Neural cell (in vitro differentiated cells): ENCODE measurements around the gene PPP4R3A. TPM values are rescaled to one million over a fixed set of nuclear protein-coding genes. Genes with fewer than 3 reads are reported as not detected.

Experiments
- H2AFZ ChIP-seq: fragments of 200-600, 300-800 bp; sonication (generic), shearing (Covaris generic); 2 replicates; pipeline ENCODE4 v1.6.0; 2014; ENCODE audit warnings: low read depth, mild to moderate bottlenecking, antibody characterized with exemption, low read length, moderate library complexity
- H3F3A ChIP-seq: fragments of 200-600 bp; shearing (Covaris generic); 2 replicates; pipeline ENCODE4 v1.6.1; 2016; ENCODE audit warnings: mild to moderate bottlenecking, moderate library complexity, mixed read lengths, antibody characterized with exemption, low read length; ENCODE audit not compliant: insufficient read depth, poor library complexity, severe bottlenecking
- H3K27ac ChIP-seq: fragments of 200-600, 300-800 bp; sonication (generic), shearing (Covaris generic); 2 replicates; pipeline ENCODE4 v1.5.1; 2014; ENCODE audit warnings: mild to moderate bottlenecking, low read length, moderate library complexity
- H3K27me3 ChIP-seq: fragments of 300-800, 200-600 bp; sonication (generic), shearing (Covaris generic); 2 replicates; pipeline ENCODE4 v1.6.0; 2014; ENCODE audit warnings: mild to moderate bottlenecking, low read depth, low read length, moderate library complexity; ENCODE audit not compliant: insufficient read depth
- H3K36me3 ChIP-seq: fragments of 300-800, 200-600 bp; sonication (generic), shearing (Covaris generic); 2 replicates; pipeline ENCODE4 v1.5.1; 2014; ENCODE audit warnings: mild to moderate bottlenecking, antibody characterized with exemption, low read length, moderate library complexity; ENCODE audit not compliant: insufficient read depth
- H3K4me2 ChIP-seq: fragments of 300-800, 200-600 bp; sonication (generic), shearing (Covaris generic); 2 replicates; pipeline ENCODE4 v1.6.0; 2014; ENCODE audit warnings: mild to moderate bottlenecking, low read length
- H3K4me3 ChIP-seq: fragments of 300-800, 200-600 bp; sonication (generic), shearing (Covaris generic); 2 replicates; pipeline ENCODE4 v1.5.1; 2014; ENCODE audit warnings: mild to moderate bottlenecking, low read length, moderate library complexity
- H3K79me2 ChIP-seq: fragments of 200-600 bp; shearing (Covaris generic); replicated peaks from 2 replicates; pipeline ENCODE4 v1.6.0; 2014; ENCODE audit warnings: mild to moderate bottlenecking, low read length, moderate library complexity; ENCODE audit not compliant: insufficient read depth
- H3K9ac ChIP-seq: fragments of 300-800, 200-600 bp; sonication (generic), shearing (Covaris generic); 2 replicates; pipeline ENCODE4 v1.6.1; 2016; ENCODE audit warnings: mild to moderate bottlenecking, low read length, mixed read lengths
- H3K9me2 ChIP-seq: fragments of 200-600 bp; shearing (Covaris generic); 2 replicates; pipeline ENCODE4 v1.6.1; 2016; ENCODE audit warnings: mild to moderate bottlenecking, low read length, mixed read lengths; ENCODE audit not compliant: insufficient read depth
- H3K9me3 ChIP-seq: fragments of 200-600, 300-800 bp; sonication (generic), shearing (Covaris generic); 2 replicates; pipeline ENCODE4 v1.6.1; 2016; ENCODE audit warnings: mild to moderate bottlenecking, mixed run types, low read length, moderate library complexity, mixed read lengths
- H4K20me1 ChIP-seq: fragments of 200-600 bp; shearing (Covaris generic); 2 replicates; pipeline ENCODE4 v1.6.1; 2016; ENCODE audit warnings: mild to moderate bottlenecking, mixed run types; ENCODE audit not compliant: insufficient read depth
- EP300 ChIP-seq: fragments of 450-650 bp; conservative IDR thresholded peaks from 2 replicates; pipeline ENCODE4 v1.6.1; 2014; ENCODE audit warnings: antibody characterized with exemption, mild to moderate bottlenecking, moderate library complexity; ENCODE audit not compliant: poor library complexity, severe bottlenecking
- EZH2 ChIP-seq: fragments of 200-600, 300-800 bp; shearing (Covaris generic), sonication (generic); IDR thresholded peaks from 2 replicates; pipeline ENCODE4 v1.6.1; 2014; ENCODE audit warnings: antibody characterized with exemption, low read length, borderline replicate concordance, mild to moderate bottlenecking; ENCODE audit not compliant: insufficient read depth, poor library complexity, severe bottlenecking
- POLR2AphosphoS5 ChIP-seq: IDR thresholded peaks from 2 replicates; pipeline ENCODE4 v1.6.1; 2012
- SMC3 ChIP-seq: fragments of 450-650 bp; conservative IDR thresholded peaks from 2 replicates; pipeline ENCODE4 v1.6.1; 2014; ENCODE audit warnings: antibody characterized with exemption, mild to moderate bottlenecking, moderate library complexity; ENCODE audit not compliant: poor library complexity
- polyA plus RNA-seq: library from polyadenylated mRNA; depleted of rRNA; stranded (reverse); fragments of >200 nt; gene quantifications from 2 replicates; pipeline ENCODE4 v1.2.3, GENCODE V29; 2014
- TF ChIP-seq, protein P1 (sequence below): IDR thresholded peaks from 2 replicates; pipeline ENCODE4 v1.6.1; 2012; ENCODE audit warnings: borderline replicate concordance
- TF ChIP-seq, protein P2 (sequence below): fragments of 450-650 bp; IDR thresholded peaks from 2 replicates; pipeline ENCODE4 v1.5.1; 2014; ENCODE audit warnings: antibody characterized with exemption, mild to moderate bottlenecking, moderate library complexity; ENCODE audit not compliant: poor library complexity, severe bottlenecking

The PPP4R3A gene
- polyA plus RNA-seq, 1 donor from 2014 or later, result 99.4 TPM

DNA sequence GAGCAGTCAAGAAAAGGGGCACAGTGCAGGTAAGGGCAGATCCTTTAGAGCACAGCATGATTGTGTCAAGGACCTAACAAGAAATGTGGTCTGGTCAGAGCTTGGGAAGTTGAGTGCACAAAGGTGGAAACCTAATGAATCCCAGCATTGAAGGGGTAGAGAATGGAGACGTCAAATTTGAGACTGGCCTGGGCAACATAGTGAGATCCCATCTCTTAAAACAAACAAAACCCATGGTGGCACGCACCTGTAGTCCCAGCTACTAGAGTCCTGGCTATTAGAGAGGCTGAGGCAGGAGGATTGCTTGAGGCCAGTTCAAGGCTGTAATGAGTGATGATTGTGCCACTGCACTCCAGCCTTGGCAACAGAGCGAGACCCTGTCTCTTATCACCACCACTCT is 55.5 kb downstream of the PPP4R3A start:
- Histone ChIP-seq H3K4me3 (no peak overlapping the region), H3K9ac (no peak overlapping the region), H3K9me3 (no peaks in the 10 kb centered on the region), H3K27me3 (no peaks in the 10 kb centered on the region), H2AFZ (no peak overlapping the region), H3K79me2 (no peaks in the 10 kb centered on the region), H3K4me2 (no peak overlapping the region), H3F3A (no peaks in the 10 kb centered on the region), H4K20me1 (no peaks in the 10 kb centered on the region), H3K27ac (no peak overlapping the region), H3K36me3 (no peaks in the 10 kb centered on the region), H3K9me2 (no peaks in the 10 kb centered on the region)
- TF ChIP-seq, protein P1, sequence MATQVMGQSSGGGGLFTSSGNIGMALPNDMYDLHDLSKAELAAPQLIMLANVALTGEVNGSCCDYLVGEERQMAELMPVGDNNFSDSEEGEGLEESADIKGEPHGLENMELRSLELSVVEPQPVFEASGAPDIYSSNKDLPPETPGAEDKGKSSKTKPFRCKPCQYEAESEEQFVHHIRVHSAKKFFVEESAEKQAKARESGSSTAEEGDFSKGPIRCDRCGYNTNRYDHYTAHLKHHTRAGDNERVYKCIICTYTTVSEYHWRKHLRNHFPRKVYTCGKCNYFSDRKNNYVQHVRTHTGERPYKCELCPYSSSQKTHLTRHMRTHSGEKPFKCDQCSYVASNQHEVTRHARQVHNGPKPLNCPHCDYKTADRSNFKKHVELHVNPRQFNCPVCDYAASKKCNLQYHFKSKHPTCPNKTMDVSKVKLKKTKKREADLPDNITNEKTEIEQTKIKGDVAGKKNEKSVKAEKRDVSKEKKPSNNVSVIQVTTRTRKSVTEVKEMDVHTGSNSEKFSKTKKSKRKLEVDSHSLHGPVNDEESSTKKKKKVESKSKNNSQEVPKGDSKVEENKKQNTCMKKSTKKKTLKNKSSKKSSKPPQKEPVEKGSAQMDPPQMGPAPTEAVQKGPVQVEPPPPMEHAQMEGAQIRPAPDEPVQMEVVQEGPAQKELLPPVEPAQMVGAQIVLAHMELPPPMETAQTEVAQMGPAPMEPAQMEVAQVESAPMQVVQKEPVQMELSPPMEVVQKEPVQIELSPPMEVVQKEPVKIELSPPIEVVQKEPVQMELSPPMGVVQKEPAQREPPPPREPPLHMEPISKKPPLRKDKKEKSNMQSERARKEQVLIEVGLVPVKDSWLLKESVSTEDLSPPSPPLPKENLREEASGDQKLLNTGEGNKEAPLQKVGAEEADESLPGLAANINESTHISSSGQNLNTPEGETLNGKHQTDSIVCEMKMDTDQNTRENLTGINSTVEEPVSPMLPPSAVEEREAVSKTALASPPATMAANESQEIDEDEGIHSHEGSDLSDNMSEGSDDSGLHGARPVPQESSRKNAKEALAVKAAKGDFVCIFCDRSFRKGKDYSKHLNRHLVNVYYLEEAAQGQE, result no peak
- no peak for TF ChIP-seq EZH2
- no peak for TF ChIP-seq SMC3
- no peak for TF ChIP-seq POLR2AphosphoS5
- TF ChIP-seq, protein P2, sequence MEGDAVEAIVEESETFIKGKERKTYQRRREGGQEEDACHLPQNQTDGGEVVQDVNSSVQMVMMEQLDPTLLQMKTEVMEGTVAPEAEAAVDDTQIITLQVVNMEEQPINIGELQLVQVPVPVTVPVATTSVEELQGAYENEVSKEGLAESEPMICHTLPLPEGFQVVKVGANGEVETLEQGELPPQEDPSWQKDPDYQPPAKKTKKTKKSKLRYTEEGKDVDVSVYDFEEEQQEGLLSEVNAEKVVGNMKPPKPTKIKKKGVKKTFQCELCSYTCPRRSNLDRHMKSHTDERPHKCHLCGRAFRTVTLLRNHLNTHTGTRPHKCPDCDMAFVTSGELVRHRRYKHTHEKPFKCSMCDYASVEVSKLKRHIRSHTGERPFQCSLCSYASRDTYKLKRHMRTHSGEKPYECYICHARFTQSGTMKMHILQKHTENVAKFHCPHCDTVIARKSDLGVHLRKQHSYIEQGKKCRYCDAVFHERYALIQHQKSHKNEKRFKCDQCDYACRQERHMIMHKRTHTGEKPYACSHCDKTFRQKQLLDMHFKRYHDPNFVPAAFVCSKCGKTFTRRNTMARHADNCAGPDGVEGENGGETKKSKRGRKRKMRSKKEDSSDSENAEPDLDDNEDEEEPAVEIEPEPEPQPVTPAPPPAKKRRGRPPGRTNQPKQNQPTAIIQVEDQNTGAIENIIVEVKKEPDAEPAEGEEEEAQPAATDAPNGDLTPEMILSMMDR, result no peak

DNA sequence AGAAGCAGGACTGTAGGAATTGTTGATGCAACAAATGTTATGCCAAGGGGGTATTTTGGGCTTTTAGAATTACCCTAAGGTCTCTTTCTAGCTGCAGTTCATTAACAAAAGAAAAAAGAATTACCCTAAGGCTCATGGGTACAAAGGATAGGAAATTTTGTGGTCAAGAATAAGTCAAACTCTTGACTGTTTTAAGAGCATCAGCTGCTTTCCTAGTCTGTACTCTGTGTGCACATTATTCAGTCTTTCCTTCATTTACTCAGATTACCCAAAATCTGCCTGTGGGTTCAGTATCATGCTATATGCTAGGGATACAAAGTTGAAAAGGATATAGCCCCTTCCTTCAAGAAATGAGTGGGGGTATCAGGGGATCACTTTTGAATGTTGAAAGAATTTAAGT is 56.0 kb downstream of the PPP4R3A start:
- Histone ChIP-seq H3K9ac (no peak overlapping the region), H3K4me3 (no peak overlapping the region), H3K4me2 (no peak overlapping the region), H3K27ac (no peak overlapping the region), H3K27me3 (no peaks in the 10 kb centered on the region), H2AFZ (no peak overlapping the region), H4K20me1 (no peaks in the 10 kb centered on the region), H3K36me3 (no peaks in the 10 kb centered on the region), H3K9me2 (no peaks in the 10 kb centered on the region), H3F3A (no peaks in the 10 kb centered on the region), H3K79me2 (no peaks in the 10 kb centered on the region), H3K9me3 (no peaks in the 10 kb centered on the region)
- TF ChIP-seq EP300 (no peak), SMC3 (no peak)
- TF ChIP-seq, protein P1, result no peak
